ENCODE results near the gene SLC38A2. TPM values are rescaled to one million over a fixed set of nuclear protein-coding genes. Genes with fewer than 3 reads are reported as not detected.
A peak's percentile ranks its signal among the peaks of the same experiment; 100 is the strongest.

The SLC38A2 gene
- total and polyA plus RNA-seq, 2 experiments from 2014 or later, result 181 to 718 TPM

- no peak for ATAC-seq
- peaks cover 55% of the 10 kb centered on the region for H3K36me3 ChIP-seq (ENCODE audit: insufficient read depth)
- Mint-ChIP-seq H3K27ac (no peak overlapping the region), H3K27me3 (ENCODE audit: insufficient read depth, low read depth, poor library complexity) (peaks cover 5% of the 10 kb centered on the region), H3K36me3 (ENCODE audit: low read depth) (peaks cover 64% of the 10 kb centered on the region), H3K4me3 (no peak overlapping the region), H3K9me3 (no peaks in the 10 kb centered on the region), H3K4me1 (peaks cover 10% of the 10 kb centered on the region; the same call in 2 of the 3 replicates)
- H4K20me1 ChIP-seq (replicated peaks; ENCODE audit: insufficient read depth), result peaks cover 30% of the 10 kb centered on the region
- no peak overlapping the region; the same call in 1 of the 2 replicates for H3K27ac ChIP-seq (ENCODE audit: low read depth)
- H3K27me3 ChIP-seq (ENCODE audit: insufficient read depth), result no peaks in the 10 kb centered on the region
- H3K9me2 ChIP-seq (ENCODE audit: insufficient read depth), result no peaks in the 10 kb centered on the region
- H3K79me2 ChIP-seq (replicated peaks; ENCODE audit: insufficient read depth), result 0 out of 2 replicates have a peak, but pooled peaks cover under 1% of the 10 kb centered on the region
- no peak overlapping the region for H2AFZ ChIP-seq
- peaks cover 39% of the 10 kb centered on the region for H3F3A ChIP-seq (replicated peaks; ENCODE audit: low read depth)
- H3K4me3 ChIP-seq, result no peak overlapping the region
- no peak for DNase-seq (ENCODE audit: low spot score)
- no peaks in the 10 kb centered on the region for H3K4me1 ChIP-seq (ENCODE audit: insufficient read depth)
- TF ChIP-seq JUNB (IDR thresholded peaks at IDR 0.05; ENCODE audit: unreplicated experiment), result no peak
- no peak for TF ChIP-seq NANOG (IDR thresholded peaks at IDR 0.05; ENCODE audit: borderline replicate concordance)
- H3K4me2 ChIP-seq, result no peak overlapping the region
These were observed 12.8 kb downstream of the SLC38A2 start for GRCh38 chr12:46359667-46360280.

- no peaks in the 10 kb centered on the region for H3K4me1 ChIP-seq (ENCODE audit: insufficient read depth)
- peaks cover 48% of the 10 kb centered on the region for H3K36me3 ChIP-seq (ENCODE audit: insufficient read depth)
- Mint-ChIP-seq H3K36me3 (ENCODE audit: low read depth) (peaks cover 57% of the 10 kb centered on the region), H3K4me3 (no peak overlapping the region), H3K27me3 (ENCODE audit: insufficient read depth, low read depth, poor library complexity) (peaks cover 5% of the 10 kb centered on the region), H3K4me1 (peaks cover 15% of the 10 kb centered on the region), H3K27ac (peak overlapping the region; percentile 10; the same call in 1 of the 2 replicates), H3K9me3 (no peaks in the 10 kb centered on the region)
- DNase-seq (ENCODE audit: low spot score) (peak; percentile 43), ATAC-seq (peak; percentile 8; the same call in 2 of the 3 replicates)
- TF ChIP-seq JUNB (IDR thresholded peaks at IDR 0.05; ENCODE audit: unreplicated experiment) (no peak), POLR2AphosphoS5 (IDR thresholded peaks at IDR 0.05; ENCODE audit: low read depth) (peak; percentile 25)
- H3K4me2 ChIP-seq, result no peak overlapping the region
- no peak overlapping the region for H3K4me3 ChIP-seq
- peak overlapping the region; percentile 2 for H3K27ac ChIP-seq (ENCODE audit: low read depth)
- H3K79me2 ChIP-seq (replicated peaks; ENCODE audit: insufficient read depth), result no peaks in the 10 kb centered on the region
- no peak overlapping the region for H2AFZ ChIP-seq
- H3K27me3 ChIP-seq (ENCODE audit: insufficient read depth), result no peaks in the 10 kb centered on the region
- H3K9me2 ChIP-seq (ENCODE audit: insufficient read depth), result no peaks in the 10 kb centered on the region
- peaks cover 33% of the 10 kb centered on the region for H3F3A ChIP-seq (replicated peaks; ENCODE audit: low read depth)
- peaks cover 24% of the 10 kb centered on the region for H4K20me1 ChIP-seq (replicated peaks; ENCODE audit: insufficient read depth)
These were observed 13.5 kb downstream of the SLC38A2 start for GRCh38 chr12:46358791-46359666.

GRCh38 chr12:46358325-46358700 lies 14.3 kb downstream of the SLC38A2 start:
- Mint-ChIP-seq H3K4me1 (peaks cover 17% of the 10 kb centered on the region), H3K27ac (no peak overlapping the region), H3K4me3 (no peak overlapping the region), H3K36me3 (ENCODE audit: low read depth) (peaks cover 50% of the 10 kb centered on the region), H3K9me3 (no peaks in the 10 kb centered on the region), H3K27me3 (ENCODE audit: insufficient read depth, low read depth, poor library complexity) (peaks cover 5% of the 10 kb centered on the region)
- no peak overlapping the region for H2AFZ ChIP-seq
- no peaks in the 10 kb centered on the region for H3K79me2 ChIP-seq (replicated peaks; ENCODE audit: insufficient read depth)
- peaks cover 17% of the 10 kb centered on the region for H4K20me1 ChIP-seq (replicated peaks; ENCODE audit: insufficient read depth)
- H3K9me2 ChIP-seq (ENCODE audit: insufficient read depth), result no peaks in the 10 kb centered on the region
- no peak overlapping the region for H3K4me3 ChIP-seq
- peaks cover 40% of the 10 kb centered on the region for H3K36me3 ChIP-seq (ENCODE audit: insufficient read depth)
- H3K27me3 ChIP-seq (ENCODE audit: insufficient read depth), result no peaks in the 10 kb centered on the region
- no peak for DNase-seq (ENCODE audit: low spot score)
- peaks cover 26% of the 10 kb centered on the region for H3F3A ChIP-seq (replicated peaks; ENCODE audit: low read depth)
- no peaks in the 10 kb centered on the region for H3K4me1 ChIP-seq (ENCODE audit: insufficient read depth)
- no peak for ATAC-seq
- no peak overlapping the region for H3K27ac ChIP-seq (ENCODE audit: low read depth)
- H3K4me2 ChIP-seq, result no peak overlapping the region
- TF ChIP-seq ZNF462 (CRISPR knock-in tag; IDR thresholded peaks at IDR 0.05) (no peak), CTCF (conservative IDR thresholded peaks at IDR 0.05; ENCODE audit: low read depth in 2 of 2) (no peak)

All from GM23338 (cell line).